ENCODE data around the gene PPL. TPM values are rescaled to one million over a fixed set of nuclear protein-coding genes. Genes with fewer than 3 reads are reported as not detected.
A peak's percentile ranks its signal among the peaks of the same experiment; 100 is the strongest.

PPL gene
- total RNA-seq, 4 donors from 2014 or later = 12.8 to 23.1 (median 18.3) TPM

DNA sequence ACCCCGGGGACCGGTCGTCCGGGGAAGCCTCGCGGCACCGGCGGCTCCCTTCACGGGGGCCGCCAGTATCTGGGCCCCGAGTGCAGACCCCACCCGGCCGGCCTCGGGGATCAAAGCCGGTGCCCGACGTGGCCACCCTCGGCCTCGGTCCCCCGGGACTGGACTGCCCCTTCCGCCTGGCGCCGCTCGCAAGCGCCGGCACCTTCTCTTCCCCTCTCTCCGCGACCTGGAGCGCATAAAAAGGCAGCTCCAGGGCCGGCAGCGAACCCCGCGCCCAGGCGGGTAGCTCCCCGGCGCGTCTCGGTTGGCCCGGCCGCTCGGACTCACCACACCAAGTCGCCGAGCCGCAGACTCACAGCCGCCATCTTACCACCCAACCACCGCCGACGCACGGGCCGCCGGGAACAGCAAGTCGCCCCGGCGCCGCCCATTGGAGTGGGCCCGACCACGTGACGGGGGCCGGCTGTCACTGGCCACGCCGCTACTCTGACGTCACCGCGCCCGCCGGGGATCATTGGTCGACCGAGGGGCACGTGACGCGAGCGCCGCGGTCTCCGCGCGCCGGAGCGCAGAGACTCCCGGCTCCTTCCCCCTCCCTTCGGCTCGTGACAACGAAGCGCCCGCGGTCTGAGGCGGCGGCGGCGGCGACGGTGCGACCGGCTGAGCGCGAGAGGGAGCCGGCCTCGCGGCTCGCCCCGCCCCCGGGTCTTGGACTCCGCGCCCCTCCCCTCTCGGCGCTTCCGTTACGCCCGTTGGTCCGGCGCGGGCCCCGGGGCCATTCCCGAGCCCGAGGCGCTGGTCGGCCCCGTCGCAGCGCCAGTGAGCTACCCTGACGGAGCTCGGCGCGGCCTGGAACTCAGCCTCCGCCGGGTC, 89.8 kb downstream of the PPL start, which contains the start of the genes GLYR1 and UBN1:
GLYR1 (minus strand) TSS at position 388 of the 873 bp plus-strand sequence; CDS start at position 365, 23 bp downstream.
UBN1 (plus strand) TSS at position 581 of the 873 bp plus-strand sequence. CDS start 5,437 bp downstream, outside the sequence.
- H3K4me3 ChIP-seq = peak within 1 kb of the TSS; percentile 80 to 98 (median 94)
- intact Hi-C loops (cut with DNase I; ENCODE audit: low total_unique reads) = loop anchor here (2.0 to 10.0 kb wide), 5 partner anchors 45 to 248 kb away; partner anchors contain the start of genes EEF2KMT, PPL and ROGDI
- H3K4me1 ChIP-seq = peaks cover 50 to 54% of the 10 kb centered on the region in 2 donors
- TF ChIP-seq CTCF (IDR thresholded peaks at IDR 0.05 in 4 of 5, conservative IDR thresholded peaks at IDR 0.05 in 1 of 5) (no peak), POLR2A (IDR thresholded peaks at IDR 0.05) (peak; percentile 95 to 96)
- H3K9me3 ChIP-seq = no peaks in the 10 kb centered on the region
- ATAC-seq (peak; percentile 90 to 91), DNase-seq (peak; percentile 99)
- no peaks in the 10 kb centered on the region for H3K27me3 ChIP-seq
- H3K36me3 ChIP-seq = peaks cover 0 to 33% of the 10 kb centered on the region in 2 donors
- peak within 1 kb of the TSS; percentile 96 to 99 (median 99) for H3K27ac ChIP-seq
- in situ Hi-C loops (cut with MboI; ENCODE audit: low sequenced_read_pairs in 4 of 4) = loop anchor here in 1 of 4 donors (10.0 kb wide), 1 partner anchor 108 kb away; the partner anchor contains the start of gene SEC14L5

DNA sequence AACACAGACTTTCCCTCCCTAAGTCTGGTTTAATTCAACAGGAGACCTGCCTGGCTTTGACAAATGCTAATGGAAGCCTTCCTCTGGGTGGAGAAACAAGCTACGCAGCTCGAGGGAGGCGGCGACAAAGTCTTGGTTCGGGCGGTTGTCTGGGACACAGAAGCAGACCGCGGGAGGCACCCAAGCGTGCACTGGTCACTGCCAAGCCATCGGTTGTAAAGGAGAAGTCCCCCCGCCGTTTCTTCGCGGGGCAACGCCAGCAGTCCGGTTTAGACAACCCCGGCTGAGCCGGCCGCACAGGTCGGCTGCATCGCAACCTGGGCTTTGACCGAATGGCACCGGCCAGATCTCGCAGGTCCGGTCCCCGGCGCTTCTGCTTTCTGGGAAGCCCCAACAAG, 90.4 kb downstream of the PPL start:
- in situ Hi-C loops (cut with MboI; ENCODE audit: low sequenced_read_pairs in 4 of 4) = loop anchor here in 1 of 4 donors (10.0 kb wide), 1 partner anchor 108 kb away; the partner anchor contains the start of gene SEC14L5
- DNase-seq = peak; percentile 37 to 51
- H3K4me1 ChIP-seq = peaks cover 47 to 48% of the 10 kb centered on the region in 2 donors

GRCh38 chr16:4840984-4841383, 96.0 kb downstream of the PPL start:
- H3K36me3 ChIP-seq = peaks cover 0 to 92% of the 10 kb centered on the region in 2 donors
- in situ Hi-C loops (cut with MboI; ENCODE audit: low sequenced_read_pairs in 4 of 4) = loop anchor here in 1 of 4 donors (10.0 kb wide), 1 partner anchor 114 kb away; the partner anchor contains the start of gene SEC14L5
- intact Hi-C loops (cut with DNase I; ENCODE audit: low total_unique reads) = loop anchor here (10.0 kb wide), 1 partner anchor 254 kb away; the partner anchor contains the start of gene EEF2KMT

More for the DNA sequence above, 90.4 kb downstream of the PPL start:
- TF ChIP-seq POLR2A (IDR thresholded peaks at IDR 0.05) (no peak), CTCF (IDR thresholded peaks at IDR 0.05 in 4 of 5, conservative IDR thresholded peaks at IDR 0.05 in 1 of 5) (no peak)
- no peaks in the 10 kb centered on the region for H3K27me3 ChIP-seq
- peaks cover 0 to 40% of the 10 kb centered on the region in 2 donors for H3K36me3 ChIP-seq
- intact Hi-C loops (cut with DNase I; ENCODE audit: low total_unique reads) = loop anchor here (2.0 to 10.0 kb wide), 5 partner anchors 44 to 248 kb away; partner anchors contain the start of genes EEF2KMT, PPL and ROGDI
- H3K4me3 ChIP-seq = peak overlapping the region; percentile 80 to 98 (median 94)
- peak; percentile 11 to 12 for ATAC-seq
- H3K27ac ChIP-seq = peak overlapping the region; percentile 96 to 99 (median 99)
- no peaks in the 10 kb centered on the region for H3K9me3 ChIP-seq

More at GRCh38 chr16:4840984-4841383, 96.0 kb downstream of the PPL start:
- DNase-seq (no peak), ATAC-seq (peak; percentile 55 to 73)
- no peak for TF ChIP-seq POLR2A (IDR thresholded peaks at IDR 0.05)
- no peak for TF ChIP-seq CTCF (IDR thresholded peaks at IDR 0.05 in 4 of 5, conservative IDR thresholded peaks at IDR 0.05 in 1 of 5)
- Histone ChIP-seq H3K27ac (peak overlapping the region; percentile 48 to 73 (median 56)), H3K4me1 (peaks cover 28 to 34% of the 10 kb centered on the region in 2 donors), H3K4me3 (no peak overlapping the region), H3K27me3 (no peaks in the 10 kb centered on the region), H3K9me3 (no peaks in the 10 kb centered on the region)

Measured in gastrocnemius medialis (tissue), 4 donors.